Embryonic facial prominence (tissue), 1 donor: ENCODE measurements around the gene IRS1.

ENCODE experiments used
- DNase-seq: peaks from one replicate; pipeline ENCODE4 v3.0.0-alpha.2; 2016; ENCODE audit errors: extremely low spot score

The IRS1 gene

DNA sequence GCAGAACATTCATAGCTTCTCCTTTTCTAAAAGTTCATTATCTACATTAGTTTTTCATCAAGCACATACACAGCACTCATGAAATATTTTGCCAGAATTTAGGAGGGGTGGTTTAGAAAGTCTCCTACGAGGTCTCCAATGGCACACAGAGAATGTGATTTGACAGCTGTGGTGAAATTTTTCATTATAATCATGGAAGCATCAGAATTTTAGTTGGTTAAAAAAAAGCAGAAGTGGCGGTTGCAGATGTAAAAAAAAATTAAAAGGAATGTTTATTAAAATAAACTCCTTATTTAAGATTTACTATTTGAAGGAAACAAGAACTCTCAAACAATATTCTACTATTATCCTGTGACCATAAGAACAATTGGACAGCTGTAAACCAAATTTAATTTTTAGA lies 25.4 kb upstream of the IRS1 start:
- no peak for DNase-seq

DNA sequence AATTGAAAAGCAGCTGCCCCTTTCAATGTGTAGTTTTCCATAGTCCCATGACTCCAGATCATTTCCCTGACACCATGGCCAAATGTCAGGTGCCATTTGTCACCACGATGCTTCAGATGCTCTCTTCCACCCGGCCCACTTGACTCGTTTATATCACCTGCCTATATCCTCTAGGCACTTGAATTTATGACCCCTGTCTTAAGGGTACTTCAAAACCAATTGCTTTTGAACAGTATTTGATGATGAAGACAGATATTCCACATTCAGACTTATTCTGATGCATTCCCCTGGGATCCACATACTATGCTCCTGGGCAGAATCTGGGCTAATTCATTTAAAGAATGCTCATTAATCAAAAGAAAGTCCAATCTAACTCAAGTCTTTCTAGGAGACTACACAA lies 19.3 kb upstream of the IRS1 start:
- no peak for DNase-seq

- DNase-seq: no peak
These were observed 13.6 kb upstream of the IRS1 start for GRCh38 chr2:226813148-226813701.

GRCh38 chr2:226803410-226803809 lies 3.8 kb upstream of the IRS1 start:
- DNase-seq: no peak

DNA sequence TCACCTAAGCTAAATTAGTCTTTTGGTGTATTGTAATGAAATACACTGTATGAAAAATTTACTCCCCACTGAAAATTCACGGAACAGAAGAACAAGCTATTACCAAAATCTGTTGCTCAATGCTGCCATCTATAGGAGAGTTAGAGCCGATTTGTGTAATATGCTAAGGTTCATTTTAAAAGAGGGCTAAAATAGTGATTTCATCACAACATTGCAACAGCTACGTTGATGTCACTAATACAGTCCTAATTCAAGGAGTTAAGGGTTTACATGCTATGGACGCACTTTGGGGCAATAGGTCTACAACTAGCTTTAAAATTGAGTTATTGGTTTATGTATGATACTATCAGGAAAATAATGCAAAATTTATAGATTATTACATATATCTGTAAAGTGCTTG lies 3.0 kb upstream of the IRS1 start:
- no peak for DNase-seq

DNA sequence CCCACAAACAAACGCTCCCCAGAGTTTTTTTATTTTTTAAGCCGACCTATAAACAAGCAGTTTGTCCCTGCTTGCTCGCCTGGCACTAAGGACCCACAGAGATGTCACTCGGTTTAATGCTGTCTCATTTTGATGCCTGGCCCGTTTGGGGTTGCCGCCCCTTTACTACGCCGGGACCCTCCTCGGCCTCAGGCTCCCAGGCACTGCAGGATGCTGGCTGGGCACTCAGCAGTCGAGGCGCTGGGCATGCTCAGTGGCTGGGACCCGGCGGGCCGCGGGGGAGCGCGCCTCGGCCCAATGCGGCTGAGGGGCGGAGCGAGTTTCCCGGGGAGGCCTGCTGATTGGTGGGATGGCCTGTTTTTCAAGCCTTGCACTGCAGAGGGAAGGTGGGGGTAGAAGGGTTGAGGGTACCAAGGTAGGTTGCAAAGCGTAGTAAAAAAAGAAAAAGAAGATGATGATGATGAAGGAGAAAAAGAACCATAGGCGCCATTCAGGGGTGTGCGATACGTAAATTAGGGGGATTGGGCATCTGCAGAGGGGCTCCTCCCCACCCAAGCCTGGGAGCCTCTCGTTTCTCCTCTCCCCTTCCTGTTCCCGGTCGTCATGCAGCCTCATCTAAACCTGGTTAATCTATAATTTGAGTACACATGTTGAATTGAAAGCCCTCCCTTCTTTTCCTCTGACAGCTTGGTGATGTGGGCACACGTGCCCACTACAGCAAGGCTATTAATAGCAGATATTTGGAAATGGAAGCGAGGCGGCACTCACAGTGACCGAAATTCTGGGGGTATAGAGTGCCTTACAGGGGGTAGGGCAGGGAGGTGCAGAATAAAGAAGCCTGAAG lies 1.5 kb upstream of the IRS1 start:
- DNase-seq: no peak

DNA sequence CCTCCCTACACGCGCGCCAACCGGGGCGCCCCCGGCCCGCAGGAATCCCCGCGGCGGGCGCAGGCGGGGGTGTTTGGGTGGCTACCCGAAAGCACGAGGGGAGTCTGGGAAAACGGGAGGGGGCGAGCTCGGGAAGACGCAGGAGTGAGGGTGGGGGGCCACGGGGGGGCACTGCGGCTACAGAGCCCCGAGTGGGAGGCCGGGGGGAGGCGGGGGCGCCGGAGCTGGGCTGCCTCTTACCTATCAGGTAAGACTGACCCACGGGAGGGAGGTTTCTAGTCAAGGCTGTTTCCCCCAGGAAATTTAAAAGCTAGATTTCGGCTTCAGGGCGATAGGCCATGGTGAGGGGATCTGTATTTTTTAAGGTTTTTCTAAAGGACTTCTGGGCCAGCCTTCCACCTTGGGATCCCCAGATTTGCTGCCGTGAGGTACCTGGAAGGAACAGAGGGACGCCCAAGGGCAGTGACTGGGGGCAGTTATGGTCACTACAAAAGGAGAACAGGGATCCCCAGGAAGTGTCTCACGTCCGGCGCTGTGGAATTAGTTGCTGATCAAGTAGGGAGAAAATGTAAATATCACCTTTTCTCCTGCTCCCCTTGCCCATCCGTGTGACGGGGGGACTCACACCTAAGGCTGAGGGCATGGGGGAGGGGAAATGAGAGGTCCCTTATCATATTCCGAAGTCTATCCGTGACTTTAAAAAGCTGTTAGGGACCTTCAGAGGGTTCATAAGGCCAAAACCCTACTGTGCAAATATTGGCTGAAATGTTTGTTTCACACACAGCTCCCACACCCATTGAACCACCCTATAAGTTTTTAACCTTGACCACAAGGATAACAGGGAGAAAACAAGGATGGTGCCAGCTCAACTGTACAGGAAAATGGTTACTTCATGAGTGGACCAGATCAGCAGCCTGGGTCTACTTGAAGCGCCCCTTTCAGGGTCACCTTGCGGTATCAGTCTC lies 638 bp upstream of the IRS1 start:
- no peak for DNase-seq

DNA sequence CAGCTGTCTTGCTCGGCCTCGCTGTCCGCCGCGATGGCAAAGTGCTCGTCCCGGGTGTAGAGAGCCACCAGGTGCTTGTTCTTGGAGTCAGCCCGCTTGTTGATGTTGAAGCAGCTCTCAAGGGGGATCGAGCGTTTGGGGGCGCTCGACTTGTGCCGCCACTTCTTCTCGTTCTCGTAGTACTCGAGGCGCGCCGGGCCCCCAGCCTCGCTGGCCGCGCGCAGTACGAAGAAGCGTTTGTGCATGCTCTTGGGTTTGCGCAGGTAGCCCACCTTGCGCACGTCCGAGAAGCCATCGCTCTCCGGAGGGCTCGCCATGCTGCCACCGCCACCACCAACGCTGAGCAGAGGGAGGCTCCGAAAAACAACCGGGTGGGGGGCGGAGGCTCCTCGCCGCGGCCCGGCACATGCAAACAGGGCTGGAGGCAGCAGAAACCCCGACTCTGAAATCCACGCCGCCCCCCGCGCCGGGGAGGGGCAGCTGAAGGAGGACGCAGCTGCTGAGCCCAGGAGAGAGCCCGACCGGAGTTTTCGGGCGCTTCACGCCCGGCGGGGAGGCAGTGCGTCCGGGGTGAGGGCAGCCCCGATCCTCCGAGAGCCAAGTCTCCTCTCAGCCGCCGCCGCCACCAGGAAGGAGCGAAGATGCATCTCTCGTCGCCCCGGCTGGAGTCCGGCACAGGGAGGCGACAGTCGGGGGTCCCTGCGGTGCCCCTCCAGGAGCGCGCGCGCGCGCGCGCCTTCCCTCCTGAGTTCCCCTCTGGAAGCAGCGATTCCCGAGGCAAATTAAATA lies 1.0 kb downstream of the IRS1 start:
- no peak for DNase-seq

- no peak for DNase-seq
These were observed 1.6 kb downstream of the IRS1 start for GRCh38 chr2:226797989-226798421.

GRCh38 chr2:226797289-226797988 lies 2.2 kb downstream of the IRS1 start:
- no peak for DNase-seq

DNA sequence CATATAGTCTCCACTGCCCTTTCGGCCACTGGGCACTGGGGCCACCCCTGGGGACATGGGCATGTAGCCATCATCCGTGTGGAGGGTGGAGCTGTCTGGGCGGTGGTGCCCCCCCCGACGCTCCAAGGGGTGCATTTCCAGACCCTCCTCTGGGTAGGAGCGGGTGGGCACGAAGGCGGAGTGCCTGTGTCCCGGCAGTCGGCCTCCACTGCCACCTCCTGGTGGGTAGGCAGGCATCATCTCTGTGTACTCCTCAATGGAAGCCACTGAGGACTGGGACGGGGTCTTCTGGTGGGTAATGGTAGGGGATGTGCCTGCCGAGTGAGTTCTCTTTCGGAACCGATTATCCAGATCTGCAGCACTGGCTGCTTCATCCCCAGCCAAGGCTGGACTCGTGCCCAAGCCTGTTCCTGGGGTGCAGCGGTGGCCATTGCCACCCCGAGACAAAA lies 2.8 kb downstream of the IRS1 start:
- no peak for DNase-seq

GRCh38 chr2:226796012-226796839 lies 3.4 kb downstream of the IRS1 start:
- DNase-seq: no peak

DNA sequence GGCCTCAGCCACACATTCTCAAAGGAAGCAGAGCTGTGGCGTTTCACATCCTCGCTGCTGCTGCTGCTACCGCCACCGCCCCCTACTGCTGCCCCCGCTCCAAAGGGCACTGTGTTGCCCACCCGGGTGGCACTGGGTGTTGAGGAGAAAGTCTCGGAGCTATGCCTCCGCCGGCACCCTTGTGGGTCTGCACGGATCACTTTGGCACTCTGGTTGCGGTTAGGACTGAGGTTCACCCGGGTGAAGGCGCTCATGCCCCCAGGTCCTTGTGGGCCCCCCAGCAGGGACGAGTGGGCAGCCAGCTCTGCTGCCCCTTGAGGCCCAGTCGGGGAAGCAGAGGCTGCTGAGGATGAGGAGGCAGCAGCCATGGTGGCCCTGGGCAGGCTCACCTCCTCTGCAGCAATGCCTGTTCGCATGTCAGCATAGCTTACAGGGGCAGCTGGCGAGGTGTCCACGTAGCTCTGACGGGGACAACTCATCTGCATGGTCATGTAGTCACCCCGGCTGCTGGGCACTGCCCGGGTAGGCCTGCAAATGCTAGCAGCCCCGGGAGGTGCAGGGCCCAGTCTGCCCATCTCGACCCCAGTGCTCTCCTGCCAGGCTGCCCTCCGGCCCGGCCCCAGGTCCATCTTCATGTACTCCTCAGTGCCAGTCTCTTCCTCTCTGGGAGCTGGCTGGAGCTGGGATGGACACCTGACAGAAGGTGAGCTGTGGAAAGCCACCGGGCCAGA lies 4.2 kb downstream of the IRS1 start:
- DNase-seq: no peak

DNA sequence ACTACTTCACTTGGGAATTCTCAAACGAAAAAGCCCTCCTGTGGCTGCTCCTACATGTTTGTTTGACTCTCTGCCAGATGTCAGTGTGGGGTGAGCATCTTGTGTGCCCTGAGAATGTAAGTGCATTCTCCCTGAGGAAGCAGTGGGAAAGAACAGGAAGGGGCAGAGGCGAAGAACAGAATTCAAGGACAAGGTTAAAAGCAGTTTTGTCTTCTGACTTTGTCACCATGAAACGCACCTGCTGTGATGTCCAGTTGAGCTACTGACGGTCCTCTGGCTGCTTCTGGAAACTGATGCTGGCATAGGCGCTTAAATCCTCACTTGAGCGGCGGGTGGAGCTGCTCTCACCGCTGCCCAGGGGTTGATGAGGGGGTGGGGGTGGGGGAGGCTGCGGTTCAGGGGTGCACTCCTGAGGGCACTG lies 4.9 kb downstream of the IRS1 start:
- DNase-seq: no peak

DNA sequence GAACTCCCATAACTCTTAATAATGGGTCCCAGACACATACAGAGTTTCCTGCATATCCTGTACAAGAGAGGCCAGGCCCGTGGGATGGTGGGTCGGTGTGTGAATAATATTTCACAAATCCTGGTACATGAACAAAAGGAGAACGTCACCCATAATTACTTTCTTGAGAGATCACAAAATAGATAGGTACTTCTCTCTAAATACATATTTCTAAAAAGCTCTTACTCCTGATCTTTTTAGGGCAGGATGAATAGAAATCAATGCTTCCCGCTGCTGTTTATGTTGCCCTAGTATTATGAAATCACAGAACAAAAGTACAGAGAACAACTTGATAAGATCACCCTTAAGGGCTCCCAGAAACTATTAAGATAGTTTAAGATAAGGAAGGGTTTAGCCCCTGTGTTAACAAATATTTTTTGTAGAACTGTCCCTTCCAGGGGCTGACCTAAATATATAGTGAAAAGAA lies 5.4 kb downstream of the IRS1 start:
- DNase-seq: no peak

DNA sequence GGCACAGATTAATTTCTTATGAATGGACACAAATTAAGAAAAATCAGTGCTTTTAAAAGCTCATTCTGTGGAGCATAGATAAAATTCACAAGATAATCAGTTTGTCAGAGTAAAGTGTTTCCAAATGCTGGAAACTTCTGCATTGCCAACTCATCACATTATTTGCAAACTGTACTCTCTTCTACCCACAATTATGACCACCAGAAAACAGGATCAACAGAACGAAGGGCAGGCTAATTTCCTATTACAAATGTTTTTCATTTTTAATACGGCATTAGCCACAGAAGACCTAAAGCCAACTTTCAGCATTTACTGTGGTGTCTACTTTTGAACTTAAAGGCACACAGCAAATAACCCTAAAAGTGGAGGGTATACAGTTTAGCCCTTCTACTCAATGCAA lies 6.0 kb downstream of the IRS1 start:
- no peak for DNase-seq

DNA sequence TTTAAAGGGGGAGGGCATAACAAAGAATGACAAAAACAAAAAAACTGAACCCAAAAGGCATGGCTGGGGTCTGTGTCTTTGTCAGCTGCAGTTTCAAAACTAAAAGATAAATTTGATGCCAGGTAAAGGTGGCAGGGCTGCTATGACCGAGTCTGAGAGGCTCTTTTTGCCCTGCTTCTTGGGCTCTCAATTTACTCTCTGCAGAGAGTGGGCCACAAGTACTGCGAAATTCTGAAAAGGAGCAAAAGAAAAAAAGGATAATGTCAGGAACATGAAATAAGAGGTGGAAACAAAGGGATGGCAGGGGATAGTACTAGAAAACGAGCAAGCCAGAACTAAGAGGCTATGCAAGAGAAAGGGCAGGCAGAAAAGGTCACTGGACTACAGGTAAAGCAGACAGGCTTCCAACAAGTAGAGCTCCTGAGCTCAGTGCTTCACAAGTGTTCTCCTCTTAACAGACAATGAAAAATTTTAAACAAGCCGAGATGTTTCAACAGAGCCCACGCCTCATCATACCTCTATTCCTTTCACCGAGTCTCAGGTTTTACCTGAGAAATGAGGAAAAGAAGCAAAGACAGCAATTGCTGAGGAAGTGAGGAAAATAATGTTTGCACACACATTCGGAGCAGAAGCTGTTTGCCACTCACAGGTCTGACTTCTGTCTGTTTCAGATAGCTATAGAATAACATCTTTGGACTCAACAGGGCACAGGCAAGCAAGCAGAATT lies 7.3 kb downstream of the IRS1 start:
- DNase-seq: no peak

DNA sequence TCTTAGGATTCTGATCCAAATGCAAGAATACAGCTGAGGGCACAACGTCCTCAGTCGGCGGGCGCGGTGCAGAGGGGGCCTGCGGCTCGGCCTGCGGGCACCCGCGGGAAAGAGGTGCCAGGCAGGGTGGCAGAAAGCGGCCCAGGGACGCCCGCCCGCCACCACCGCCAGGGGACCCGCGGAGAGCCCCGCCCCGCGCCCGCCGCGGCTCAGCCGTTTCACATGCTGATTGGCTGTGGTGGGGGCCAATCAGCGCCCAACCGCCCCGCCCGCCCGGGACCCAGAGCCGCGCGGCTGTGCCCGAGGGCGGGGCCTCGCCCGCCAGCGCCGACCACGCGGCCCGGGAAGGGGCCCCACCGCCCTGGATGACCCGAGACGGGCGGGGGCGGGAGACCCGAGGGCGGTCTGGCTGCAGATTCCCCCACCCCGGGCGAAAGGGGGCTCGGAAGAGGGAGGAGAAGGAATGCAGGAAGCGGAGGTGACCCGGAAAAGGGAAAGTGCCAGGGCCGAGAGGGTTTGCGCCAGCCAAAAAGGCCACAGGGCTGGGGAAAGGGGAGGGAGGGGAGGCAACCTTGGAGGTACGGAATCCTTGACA lies 8.0 kb downstream of the IRS1 start:
- peak; percentile 70 for DNase-seq
